Ovary (tissue), 9 donors: ENCODE data around the gene SNRPE. TPM values are rescaled to one million over a fixed set of nuclear protein-coding genes. Genes with fewer than 3 reads are reported as not detected.

Source experiments
- DNase-seq, 5 donors: peaks; one replicate each; pipeline ENCODE4 v3.0.0-alpha.2; 2019 to 2020
- H3K27ac ChIP-seq, 2 donors: fragments of 200-600 bp; one replicate each; pipeline versions ENCODE4 v1.5.1 to v1.8.0; 2019 to 2022
- H3K27me3 ChIP-seq: fragments of 200-600 bp; one replicate; pipeline ENCODE4 v1.8.0; 2022
- H3K36me3 ChIP-seq: fragments of 200-600 bp; sonication (generic); one replicate; pipeline ENCODE4 v1.5.1; 2019
- H3K4me1 ChIP-seq: one replicate; pipeline ENCODE4 v1.8.1; 2013; ENCODE audit warnings: mild to moderate bottlenecking, moderate library complexity; ENCODE audit not compliant: insufficient read depth
- H3K4me3 ChIP-seq: fragments of 200-600 bp; sonication (generic); one replicate; pipeline ENCODE4 v1.5.1; 2017
- H3K9me3 ChIP-seq, 2 donors: fragments of 200-600 bp in 1 of 2; sonication (generic) in 1 of 2; one replicate each; pipeline versions ENCODE4 v1.5.1 to v1.8.1; 2013 to 2019; ENCODE audit warnings: mild to moderate bottlenecking in 1 of 2, moderate library complexity in 1 of 2
- EP300 ChIP-seq: sonication (generic); formaldehyde crosslinking; IDR thresholded peaks from one replicate; pipeline ENCODE4 v1.6.1; 2017; ENCODE audit warnings: antibody characterized with exemption
- POLR2A ChIP-seq: fragments of 450-650 bp; IDR thresholded peaks from one replicate; pipeline ENCODE4 v1.6.1; 2017; ENCODE audit warnings: antibody characterized with exemption, mild to moderate bottlenecking, moderate library complexity
- WGBS, 3 donors: extraction: QIAGEN DNeasy Blood & Tissue Kit in 1 of 3; methylation state at CpG; one replicate each; pipeline versions ENCODE4 v1.1.5 to v1.1.7; 2013 to 2017; 5-methylcytosine and 5-hydroxymethylcytosine counted together
- intact Hi-C, 4 donors: fragments of 100-400 bp; cut with DNase I; formaldehyde crosslinking; loops; one replicate each; pipeline versions ENCODE4 v1.11.0 to v1.15.1; 2022 to 2023
- polyA plus RNA-seq, 2 donors: library from polyadenylated mRNA; stranded (reverse); fragments of 200-250 nt in 1 of 2; fragments of 350-450 nt in 1 of 2; fragmentation: Illumina TruSeq in 1 of 2; extraction: RNeasy Lipid Tissue Mini Kit (QIAGEN cat#74804) in 1 of 2; gene quantifications; one replicate each; pipeline ENCODE4 v1.2.3, GENCODE V29; 2013 to 2014
- total RNA-seq, 7 donors: library from RNA; depleted of rRNA in 2 of 7; stranded (reverse); fragments of >200 nt in 2 of 7; fragmentation: NEBNext Ultra II Directional in 3 of 7; extraction: Animal tissue kit (Norgen Biotek cat#: 25700) in 3 of 7; gene quantifications; one replicate each; pipeline versions ENCODE4 v1.1.0 to v1.2.4, GENCODE V29; 2016 to 2023
- TF ChIP-seq, protein P1 (sequence below), 3 donors: fragments of 450-650 bp in 2 of 3; fragments of 200-600 bp in 1 of 3; IDR thresholded peaks; one replicate each; pipeline versions ENCODE4 v1.5.1 to v1.8.0; 2016 to 2022; ENCODE audit warnings: antibody characterized with exemption in 3 of 3, mild to moderate bottlenecking in 1 of 3
- donor health status: DM: no; HTN: no; CAD: no; lungs with moderate emphysema.
- donor health status: DM: no; HTN: no; CAD: no.
- donor health status: Bipolar disorder and iron deficiency.
- donor health status: DM: yes; HTN: yes; CAD: no.
- donor health status: DM: no; HTN: no; CAD: no.
- donor health status: DM: yes; HTN: yes; CAD: no.

SNRPE gene
- total and polyA plus RNA-seq, 9 donors = 72.5 to 168 (median 136) TPM

DNA sequence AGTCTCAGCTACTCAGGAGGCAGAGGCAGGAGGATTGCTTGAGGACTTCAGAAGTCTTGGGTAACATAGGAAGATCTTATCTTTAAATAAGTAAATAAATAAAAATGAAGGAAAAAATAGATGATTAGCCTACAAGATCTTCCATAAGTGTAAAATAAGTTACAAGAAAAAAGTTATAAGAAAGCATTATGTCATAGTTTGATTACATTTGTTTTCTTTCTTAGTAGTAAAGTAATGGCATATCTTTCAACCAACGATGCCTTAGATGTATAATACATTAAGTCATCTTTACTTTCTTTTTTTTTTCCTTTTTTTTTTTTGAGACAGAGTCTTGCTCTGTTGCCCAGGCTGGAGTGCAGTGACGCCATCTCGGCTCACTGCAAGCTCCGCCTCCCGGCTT is 46.5 kb downstream of the SNRPE start:
- 81 to 84% (median 81%) methylated on average over 5 of the region's 5 CpGs for WGBS, 3 donors
- Histone ChIP-seq H3K36me3 (no peaks in the 10 kb centered on the region), H3K4me3 (no peak overlapping the region), H3K4me1 (no peaks in the 10 kb centered on the region), H3K27me3 (no peaks in the 10 kb centered on the region), H3K9me3 (no peaks in the 10 kb centered on the region), H3K27ac (no peak overlapping the region)
- DNase-seq = no peak
- intact Hi-C loops = no loop called here
- TF ChIP-seq POLR2A (no peak), EP300 (no peak)
- TF ChIP-seq, protein P1, sequence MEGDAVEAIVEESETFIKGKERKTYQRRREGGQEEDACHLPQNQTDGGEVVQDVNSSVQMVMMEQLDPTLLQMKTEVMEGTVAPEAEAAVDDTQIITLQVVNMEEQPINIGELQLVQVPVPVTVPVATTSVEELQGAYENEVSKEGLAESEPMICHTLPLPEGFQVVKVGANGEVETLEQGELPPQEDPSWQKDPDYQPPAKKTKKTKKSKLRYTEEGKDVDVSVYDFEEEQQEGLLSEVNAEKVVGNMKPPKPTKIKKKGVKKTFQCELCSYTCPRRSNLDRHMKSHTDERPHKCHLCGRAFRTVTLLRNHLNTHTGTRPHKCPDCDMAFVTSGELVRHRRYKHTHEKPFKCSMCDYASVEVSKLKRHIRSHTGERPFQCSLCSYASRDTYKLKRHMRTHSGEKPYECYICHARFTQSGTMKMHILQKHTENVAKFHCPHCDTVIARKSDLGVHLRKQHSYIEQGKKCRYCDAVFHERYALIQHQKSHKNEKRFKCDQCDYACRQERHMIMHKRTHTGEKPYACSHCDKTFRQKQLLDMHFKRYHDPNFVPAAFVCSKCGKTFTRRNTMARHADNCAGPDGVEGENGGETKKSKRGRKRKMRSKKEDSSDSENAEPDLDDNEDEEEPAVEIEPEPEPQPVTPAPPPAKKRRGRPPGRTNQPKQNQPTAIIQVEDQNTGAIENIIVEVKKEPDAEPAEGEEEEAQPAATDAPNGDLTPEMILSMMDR (IDR thresholded peaks at IDR 0.05) = no peak

DNA sequence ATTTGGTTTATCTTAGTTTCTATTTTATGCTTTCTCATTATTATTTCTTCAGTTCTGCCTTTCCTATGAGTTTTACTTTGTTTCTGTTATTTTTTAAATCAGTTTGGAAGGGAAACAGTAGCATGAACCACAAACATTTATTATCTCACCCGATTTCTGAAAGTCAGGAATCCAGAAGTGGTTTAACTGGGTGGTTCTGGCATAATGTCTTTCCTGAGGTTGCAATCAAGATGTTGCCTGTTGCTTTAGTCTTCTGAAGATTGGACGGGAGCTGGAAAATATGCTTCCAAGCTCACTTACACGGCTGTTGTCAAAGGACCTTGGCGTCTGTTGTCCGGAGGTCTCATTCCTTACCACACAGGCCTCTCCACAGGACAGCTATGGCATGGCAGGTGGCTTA is 50.4 kb downstream of the SNRPE start:
- 55 to 77% (median 71%) methylated on average over 5 of the region's 5 CpGs for WGBS, 3 donors
- Histone ChIP-seq H3K36me3 (no peaks in the 10 kb centered on the region), H3K27ac (no peak overlapping the region), H3K4me3 (no peak overlapping the region), H3K27me3 (no peaks in the 10 kb centered on the region), H3K4me1 (no peaks in the 10 kb centered on the region), H3K9me3 (no peaks in the 10 kb centered on the region)
- DNase-seq = no peak
- intact Hi-C loops = no loop called here
- no peak for TF ChIP-seq EP300
- no peak for TF ChIP-seq POLR2A
- TF ChIP-seq, protein P1 (IDR thresholded peaks at IDR 0.05) = no peak

DNA sequence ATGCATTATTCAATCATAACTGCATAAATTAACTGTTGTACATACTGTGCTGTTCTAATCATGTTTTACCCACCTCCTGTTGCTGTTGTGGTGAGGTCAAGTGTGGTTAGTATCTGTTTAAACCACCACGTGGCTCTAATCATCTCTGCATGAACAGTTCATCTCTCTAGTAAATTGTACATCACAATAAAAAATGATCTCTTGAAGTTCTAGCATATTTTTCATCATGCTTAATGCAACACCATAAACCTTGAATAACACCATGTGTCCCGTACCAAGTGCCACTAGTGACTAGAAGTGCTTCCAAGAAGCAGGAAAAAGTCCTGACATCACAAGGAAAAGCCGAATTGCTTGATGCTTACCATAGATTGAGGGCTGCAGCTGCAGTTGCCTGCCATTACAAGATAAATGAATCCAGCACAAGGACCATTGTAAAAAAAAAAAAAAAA is 51.7 kb downstream of the SNRPE start:
- no peak for DNase-seq
- TF ChIP-seq EP300 = no peak
- TF ChIP-seq, protein P1 (IDR thresholded peaks at IDR 0.05) = no peak
- TF ChIP-seq POLR2A = no peak
- Histone ChIP-seq H3K27ac (no peak overlapping the region), H3K9me3 (no peaks in the 10 kb centered on the region), H3K4me1 (no peaks in the 10 kb centered on the region), H3K27me3 (no peaks in the 10 kb centered on the region), H3K4me3 (no peak overlapping the region), H3K36me3 (no peaks in the 10 kb centered on the region)
- 44 to 54% (median 50%) methylated on average over 3 of the region's 3 CpGs for WGBS, 3 donors
- intact Hi-C loops = no loop called here

DNA sequence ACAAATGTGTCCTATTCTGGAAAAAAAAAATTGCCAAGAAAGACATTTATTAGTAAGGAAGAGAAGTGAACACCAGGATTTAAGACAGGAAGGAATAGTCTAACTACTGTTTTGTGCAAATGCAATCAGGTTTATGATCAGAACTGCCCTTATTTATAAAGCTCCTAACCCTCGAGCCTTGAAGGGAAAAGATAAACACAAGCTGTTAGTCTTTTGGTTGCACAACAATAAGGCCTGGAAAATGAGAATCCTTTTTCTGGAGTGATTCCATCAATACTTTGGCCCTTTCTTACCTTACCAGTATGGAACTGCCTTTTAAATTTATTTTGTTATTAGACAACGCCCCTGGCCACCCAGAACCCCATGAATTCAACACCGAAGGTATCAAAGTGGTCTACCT is 52.9 kb downstream of the SNRPE start:
- DNase-seq = no peak
- no peaks in the 10 kb centered on the region for H3K9me3 ChIP-seq
- H3K4me1 ChIP-seq = no peaks in the 10 kb centered on the region
- 69 to 79% (median 78%) methylated on average over 3 of the region's 3 CpGs for WGBS, 3 donors
- no peak overlapping the region for H3K27ac ChIP-seq
- H3K27me3 ChIP-seq = no peaks in the 10 kb centered on the region
- intact Hi-C loops = no loop called here
- no peaks in the 10 kb centered on the region for H3K36me3 ChIP-seq
- H3K4me3 ChIP-seq = no peak overlapping the region
- TF ChIP-seq POLR2A (no peak), EP300 (no peak)
- TF ChIP-seq, protein P1 (IDR thresholded peaks at IDR 0.05) = no peak
